ENCODE measurements around the gene COL26A1.

DNA sequence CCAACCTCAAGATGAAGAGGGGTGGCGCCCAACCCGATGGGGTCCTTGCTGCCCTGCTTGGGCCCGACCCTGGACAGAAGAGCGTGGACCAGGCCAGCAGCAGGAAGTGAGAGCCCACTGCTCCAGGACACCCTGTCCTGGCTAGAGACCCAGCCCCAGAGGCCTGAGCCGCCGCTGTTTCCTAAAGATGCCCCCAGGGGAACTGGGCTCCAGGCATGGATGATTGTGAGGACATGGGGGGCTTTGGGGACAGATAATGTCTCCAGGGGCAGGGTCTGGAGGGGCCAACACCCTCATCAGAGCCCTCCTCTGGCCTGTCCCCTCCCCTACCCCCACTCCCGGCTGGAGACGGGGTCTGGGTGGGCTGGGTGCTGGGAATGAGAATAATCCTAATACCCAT is 194.7 kb downstream of the COL26A1 start:
- no peak for TF ChIP-seq POLR2A (IDR thresholded peaks at IDR 0.05)
- TF ChIP-seq, protein P1, sequence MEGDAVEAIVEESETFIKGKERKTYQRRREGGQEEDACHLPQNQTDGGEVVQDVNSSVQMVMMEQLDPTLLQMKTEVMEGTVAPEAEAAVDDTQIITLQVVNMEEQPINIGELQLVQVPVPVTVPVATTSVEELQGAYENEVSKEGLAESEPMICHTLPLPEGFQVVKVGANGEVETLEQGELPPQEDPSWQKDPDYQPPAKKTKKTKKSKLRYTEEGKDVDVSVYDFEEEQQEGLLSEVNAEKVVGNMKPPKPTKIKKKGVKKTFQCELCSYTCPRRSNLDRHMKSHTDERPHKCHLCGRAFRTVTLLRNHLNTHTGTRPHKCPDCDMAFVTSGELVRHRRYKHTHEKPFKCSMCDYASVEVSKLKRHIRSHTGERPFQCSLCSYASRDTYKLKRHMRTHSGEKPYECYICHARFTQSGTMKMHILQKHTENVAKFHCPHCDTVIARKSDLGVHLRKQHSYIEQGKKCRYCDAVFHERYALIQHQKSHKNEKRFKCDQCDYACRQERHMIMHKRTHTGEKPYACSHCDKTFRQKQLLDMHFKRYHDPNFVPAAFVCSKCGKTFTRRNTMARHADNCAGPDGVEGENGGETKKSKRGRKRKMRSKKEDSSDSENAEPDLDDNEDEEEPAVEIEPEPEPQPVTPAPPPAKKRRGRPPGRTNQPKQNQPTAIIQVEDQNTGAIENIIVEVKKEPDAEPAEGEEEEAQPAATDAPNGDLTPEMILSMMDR (IDR thresholded peaks at IDR 0.05), result no peak
